ENCODE measurements around the gene KIAA1328. TPM values are rescaled to one million over a fixed set of nuclear protein-coding genes. Genes with fewer than 3 reads are reported as not detected.

Gene KIAA1328
- total RNA-seq, 1 donor from 2014 or later: 10.7 TPM

DNA sequence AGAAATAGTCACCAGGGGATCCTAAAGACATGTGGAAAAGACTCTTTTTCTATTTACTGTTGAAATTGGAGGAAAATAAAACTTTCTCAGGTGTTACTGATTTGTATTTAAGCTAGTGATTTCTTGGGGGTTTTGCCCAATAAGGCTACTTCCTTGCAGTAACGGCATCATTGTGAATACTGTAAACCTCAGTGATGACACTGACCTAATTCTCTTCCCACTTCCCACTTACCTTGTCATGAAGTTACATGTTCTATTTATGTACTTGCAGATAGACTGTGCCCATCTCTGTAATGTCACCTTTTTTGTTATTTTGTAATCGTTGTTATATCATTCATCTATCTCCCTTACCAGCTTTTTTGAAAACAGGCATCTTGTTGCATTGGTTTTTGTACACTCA lies 134.5 kb downstream of the KIAA1328 start:
- TF ChIP-seq, protein P1, sequence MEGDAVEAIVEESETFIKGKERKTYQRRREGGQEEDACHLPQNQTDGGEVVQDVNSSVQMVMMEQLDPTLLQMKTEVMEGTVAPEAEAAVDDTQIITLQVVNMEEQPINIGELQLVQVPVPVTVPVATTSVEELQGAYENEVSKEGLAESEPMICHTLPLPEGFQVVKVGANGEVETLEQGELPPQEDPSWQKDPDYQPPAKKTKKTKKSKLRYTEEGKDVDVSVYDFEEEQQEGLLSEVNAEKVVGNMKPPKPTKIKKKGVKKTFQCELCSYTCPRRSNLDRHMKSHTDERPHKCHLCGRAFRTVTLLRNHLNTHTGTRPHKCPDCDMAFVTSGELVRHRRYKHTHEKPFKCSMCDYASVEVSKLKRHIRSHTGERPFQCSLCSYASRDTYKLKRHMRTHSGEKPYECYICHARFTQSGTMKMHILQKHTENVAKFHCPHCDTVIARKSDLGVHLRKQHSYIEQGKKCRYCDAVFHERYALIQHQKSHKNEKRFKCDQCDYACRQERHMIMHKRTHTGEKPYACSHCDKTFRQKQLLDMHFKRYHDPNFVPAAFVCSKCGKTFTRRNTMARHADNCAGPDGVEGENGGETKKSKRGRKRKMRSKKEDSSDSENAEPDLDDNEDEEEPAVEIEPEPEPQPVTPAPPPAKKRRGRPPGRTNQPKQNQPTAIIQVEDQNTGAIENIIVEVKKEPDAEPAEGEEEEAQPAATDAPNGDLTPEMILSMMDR (IDR thresholded peaks at IDR 0.05): no peak
- Mint-ChIP-seq H3K4me3 (ENCODE audit: unreplicated experiment) (no peak overlapping the region), H3K36me3 (ENCODE audit: unreplicated experiment) (peaks cover 34% of the 10 kb centered on the region), H3K27me3 (ENCODE audit: unreplicated experiment) (no peaks in the 10 kb centered on the region), H3K27ac (ENCODE audit: unreplicated experiment) (no peak overlapping the region), H3K9me3 (ENCODE audit: unreplicated experiment) (peaks cover 29% of the 10 kb centered on the region), H3K4me1 (ENCODE audit: unreplicated experiment) (no peaks in the 10 kb centered on the region)
- DNase-seq (ENCODE audit: extremely low spot score, unreplicated experiment): no peak

DNA sequence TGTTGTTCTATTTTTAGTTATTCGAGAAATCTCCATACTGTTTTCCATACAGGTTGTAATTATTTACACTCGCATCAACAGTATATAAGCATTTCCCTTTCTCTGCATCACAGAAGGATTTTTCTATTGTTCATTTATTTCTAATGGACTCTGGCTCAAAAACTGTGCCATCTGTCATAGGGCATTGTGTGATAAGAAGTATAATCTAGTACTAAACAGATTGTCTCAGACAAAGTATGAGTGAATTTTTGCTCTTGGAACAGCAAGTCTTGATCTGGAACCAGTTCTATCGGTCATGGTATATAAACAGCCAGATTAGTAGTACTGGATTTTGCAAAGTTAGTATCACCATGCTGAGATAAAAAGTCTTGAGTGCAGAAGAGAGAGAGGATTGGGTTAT lies 145.8 kb downstream of the KIAA1328 start:
- Mint-ChIP-seq H3K27me3 (ENCODE audit: unreplicated experiment) (no peaks in the 10 kb centered on the region), H3K27ac (ENCODE audit: unreplicated experiment) (no peak overlapping the region), H3K36me3 (ENCODE audit: unreplicated experiment) (peaks cover 3% of the 10 kb centered on the region), H3K4me1 (ENCODE audit: unreplicated experiment) (no peaks in the 10 kb centered on the region), H3K9me3 (ENCODE audit: unreplicated experiment) (no peaks in the 10 kb centered on the region), H3K4me3 (ENCODE audit: unreplicated experiment) (no peak overlapping the region)
- no peak for DNase-seq (ENCODE audit: extremely low spot score, unreplicated experiment)
- TF ChIP-seq, protein P1 (IDR thresholded peaks at IDR 0.05): no peak

DNA sequence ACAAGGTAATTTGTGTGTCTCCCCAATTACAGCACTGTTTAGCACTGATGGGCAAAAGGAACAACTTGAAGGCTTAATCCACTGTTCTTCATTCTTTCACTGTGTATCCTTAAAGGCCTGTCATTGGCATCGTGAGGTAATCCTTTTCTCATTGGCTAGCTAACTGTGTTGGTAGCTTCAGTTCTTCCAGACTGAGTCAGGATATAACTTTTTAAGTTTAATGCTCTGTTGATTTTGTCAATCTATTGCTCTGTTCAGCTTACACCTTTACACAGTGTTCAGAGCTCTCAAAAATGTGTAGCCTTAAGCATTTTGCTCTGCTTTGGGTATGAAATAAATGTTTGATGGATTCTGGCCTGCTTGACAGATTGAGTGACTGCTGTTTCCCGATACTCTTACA lies 148.2 kb downstream of the KIAA1328 start:
- Mint-ChIP-seq H3K9me3 (ENCODE audit: unreplicated experiment) (no peaks in the 10 kb centered on the region), H3K4me1 (ENCODE audit: unreplicated experiment) (no peaks in the 10 kb centered on the region), H3K27me3 (ENCODE audit: unreplicated experiment) (no peaks in the 10 kb centered on the region), H3K36me3 (ENCODE audit: unreplicated experiment) (peaks cover 3% of the 10 kb centered on the region), H3K4me3 (ENCODE audit: unreplicated experiment) (no peak overlapping the region), H3K27ac (ENCODE audit: unreplicated experiment) (no peak overlapping the region)
- DNase-seq (ENCODE audit: extremely low spot score, unreplicated experiment): no peak
- TF ChIP-seq, protein P1 (IDR thresholded peaks at IDR 0.05): no peak

DNA sequence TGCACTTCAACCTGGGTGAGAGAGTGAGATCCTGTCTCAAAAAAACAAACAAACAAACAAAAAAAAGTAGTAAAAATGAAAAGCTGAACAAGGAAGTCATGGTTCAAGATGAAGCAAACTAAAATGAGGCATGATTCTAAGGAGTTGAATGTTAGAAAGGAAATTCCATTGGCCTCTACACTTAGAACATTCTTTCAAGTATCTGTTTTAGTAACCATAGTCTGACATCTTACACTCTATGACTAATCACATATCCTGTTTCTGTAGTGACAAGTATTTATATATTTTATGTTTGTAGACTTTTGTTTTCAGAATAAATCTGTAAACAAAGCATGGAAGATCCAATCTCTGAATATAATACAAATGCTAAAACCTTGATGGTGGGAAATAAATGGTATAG lies 164.1 kb downstream of the KIAA1328 start:
- no peak for DNase-seq (ENCODE audit: extremely low spot score, unreplicated experiment)
- Mint-ChIP-seq H3K4me1 (ENCODE audit: unreplicated experiment) (peaks cover 6% of the 10 kb centered on the region), H3K27ac (ENCODE audit: unreplicated experiment) (no peak overlapping the region), H3K9me3 (ENCODE audit: unreplicated experiment) (peaks cover 4% of the 10 kb centered on the region), H3K27me3 (ENCODE audit: unreplicated experiment) (no peaks in the 10 kb centered on the region), H3K4me3 (ENCODE audit: unreplicated experiment) (no peak overlapping the region), H3K36me3 (ENCODE audit: unreplicated experiment) (peaks cover 2% of the 10 kb centered on the region)
- TF ChIP-seq, protein P1 (IDR thresholded peaks at IDR 0.05): no peak

DNA sequence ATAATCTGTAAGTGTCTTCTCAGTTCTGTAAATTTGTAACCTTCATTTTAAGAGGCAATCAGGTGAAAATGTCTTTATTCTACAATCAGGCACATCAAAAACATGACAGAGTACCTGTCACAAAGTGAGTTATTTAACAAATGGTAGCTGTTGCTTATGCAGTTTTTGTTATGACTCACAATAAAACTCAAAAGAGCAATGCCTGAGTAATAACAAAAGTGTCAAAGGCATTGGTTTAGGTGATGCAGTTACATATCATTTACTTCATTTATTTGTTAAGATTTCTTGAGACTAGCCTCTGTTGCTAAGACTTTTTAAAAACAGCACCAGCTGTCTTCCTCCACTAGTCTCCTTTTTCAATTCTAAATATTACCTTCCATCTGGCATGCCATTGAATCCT lies 177.8 kb downstream of the KIAA1328 start:
- H3K27me3 Mint-ChIP-seq (ENCODE audit: unreplicated experiment): no peaks in the 10 kb centered on the region
- H3K4me1 Mint-ChIP-seq (ENCODE audit: unreplicated experiment): no peaks in the 10 kb centered on the region
- no peak for DNase-seq (ENCODE audit: extremely low spot score, unreplicated experiment)
- no peak overlapping the region for H3K27ac Mint-ChIP-seq (ENCODE audit: unreplicated experiment)
- H3K36me3 Mint-ChIP-seq (ENCODE audit: unreplicated experiment): peaks cover 2% of the 10 kb centered on the region
- H3K9me3 Mint-ChIP-seq (ENCODE audit: unreplicated experiment): peaks cover under 1% of the 10 kb centered on the region
- H3K4me3 Mint-ChIP-seq (ENCODE audit: unreplicated experiment): no peak overlapping the region
- TF ChIP-seq, protein P1 (IDR thresholded peaks at IDR 0.05): no peak
